Colonic mucosa (tissue), 4 donors: Measurements from ENCODE around the gene PNPLA7. TPM values are rescaled to one million over a fixed set of nuclear protein-coding genes. Genes with fewer than 3 reads are reported as not detected.
"Not testable (repeated sequence)": the region's sequence is repeated elsewhere in the genome, so short reads cannot be mapped to it uniquely, and the experiment has no call there.

ENCODE experiments used
- DNase-seq: peaks from one replicate; pipeline ENCODE4 v3.0.0-alpha.2; 2020
- H3K27ac ChIP-seq: fragments of 200-600 bp; one replicate; pipeline ENCODE4 v1.8.0; 2021
- H3K27me3 ChIP-seq: fragments of 200-600 bp; one replicate; pipeline ENCODE4 v1.8.0; 2021
- H3K36me3 ChIP-seq: fragments of 200-600 bp; one replicate; pipeline ENCODE4 v1.8.0; 2021
- H3K4me1 ChIP-seq: fragments of 200-600 bp; one replicate; pipeline ENCODE4 v1.8.0; 2021; ENCODE audit warnings: mild to moderate bottlenecking
- H3K4me3 ChIP-seq: fragments of 200-600 bp; one replicate; pipeline ENCODE4 v1.8.0; 2021
- H3K9ac ChIP-seq, 2 donors: one replicate each; pipeline ENCODE4 v1.7.0; 2013; ENCODE audit warnings: control low read depth in 2 of 2, low read depth in 2 of 2, low read length in 2 of 2
- H3K9me3 ChIP-seq: fragments of 200-600 bp; one replicate; pipeline ENCODE4 v1.8.0; 2021
- CTCF ChIP-seq: fragments of 200-600 bp; IDR thresholded peaks from one replicate; pipeline ENCODE4 v1.8.0; 2022; ENCODE audit warnings: antibody characterized with exemption, mild to moderate bottlenecking
- intact Hi-C: fragments of 100-400 bp; cut with DNase I; formaldehyde crosslinking; loops from one replicate; pipeline ENCODE4 v1.14.1; 2022
- total RNA-seq, 2 donors: library from RNA; stranded (reverse); fragmentation: NEBNext Ultra II Directional in 1 of 2; extraction: Animal tissue kit (Norgen Biotek cat#: 25700) in 1 of 2; gene quantifications; one replicate each; pipeline ENCODE4 v1.2.1, GENCODE V29; 2021
- donor health status: healthy.
- donor health status: DM: no; HTN: no; CAD: no.
- donor health status: DM: no; HTN: no; CAD: no.

Gene PNPLA7
- total RNA-seq, result 1 to 10 TPM; 6.1 to 7.1 TPM

GRCh38 chr9:137550231-137550621 is at the start of gene PNPLA7:
TSS of gene PNPLA7 (minus strand) at chr9:137550402. CDS start at chr9:137550197, 205 bp downstream.
- peaks cover 6% of the 10 kb centered on the region for H3K4me1 ChIP-seq

GRCh38 chr9:137598943-137599342 is 48.7 kb upstream of the PNPLA7 start:
- DNase-seq, result no peak
- no peaks in the 10 kb centered on the region for H3K9me3 ChIP-seq
- TF ChIP-seq CTCF, result no peak

More at GRCh38 chr9:137550231-137550621, at the start of gene PNPLA7:
- intact Hi-C loops, result no loop called here
- no peaks in the 10 kb centered on the region for H3K9me3 ChIP-seq
- peak within 1 kb of the TSS; percentile 83 for H3K27ac ChIP-seq
- H3K36me3 ChIP-seq, result no peaks in the 10 kb centered on the region
- peak; percentile 95 for DNase-seq
- peak within 1 kb of the TSS; percentile 59 for H3K4me3 ChIP-seq
- H3K27me3 ChIP-seq, result no peaks in the 10 kb centered on the region
- H3K9ac ChIP-seq, result peak within 1 kb of the TSS; percentile 81 to 89
- no peak for TF ChIP-seq CTCF

GRCh38 chr9:137596577-137596976 is 46.4 kb upstream of the PNPLA7 start:
- DNase-seq, H3K36me3 ChIP-seq, H3K9ac ChIP-seq, H3K4me3 ChIP-seq, H3K27me3 ChIP-seq, H3K4me1 ChIP-seq, H3K9me3 ChIP-seq, intact Hi-C loops, H3K27ac ChIP-seq: not testable (repeated sequence)

More at GRCh38 chr9:137598943-137599342, 48.7 kb upstream of the PNPLA7 start:
- Histone ChIP-seq H3K4me1 (no peaks in the 10 kb centered on the region), H3K27ac (no peak overlapping the region), H3K36me3 (no peaks in the 10 kb centered on the region), H3K9ac (no peak overlapping the region), H3K27me3 (no peaks in the 10 kb centered on the region), H3K4me3 (no peak overlapping the region)
- intact Hi-C loops, result no loop called here

- DNase-seq, result no peak
- intact Hi-C loops, result no loop called here
- Histone ChIP-seq H3K27me3 (no peaks in the 10 kb centered on the region), H3K36me3 (no peaks in the 10 kb centered on the region), H3K9me3 (no peaks in the 10 kb centered on the region), H3K4me1 (peaks cover 10% of the 10 kb centered on the region), H3K9ac (no peak overlapping the region), H3K27ac (no peak overlapping the region), H3K4me3 (no peak overlapping the region)
- TF ChIP-seq CTCF, result no peak
Measured at GRCh38 chr9:137593176-137593575, 43.0 kb upstream of the PNPLA7 start.

- intact Hi-C loops, result no loop called here
- Histone ChIP-seq H3K36me3 (no peaks in the 10 kb centered on the region), H3K27me3 (no peaks in the 10 kb centered on the region), H3K27ac (no peak overlapping the region), H3K9ac (no peak overlapping the region), H3K4me1 (peaks cover 10% of the 10 kb centered on the region), H3K4me3 (no peak overlapping the region), H3K9me3 (no peaks in the 10 kb centered on the region)
- DNase-seq, result no peak
- no peak for TF ChIP-seq CTCF
Measured at GRCh38 chr9:137592767-137593166, 42.6 kb upstream of the PNPLA7 start.

GRCh38 chr9:137590469-137591383 is 40.5 kb upstream of the PNPLA7 start, which contains the start of gene ZMYND19:
TSS of gene ZMYND19 (minus strand) at chr9:137590512. CDS start at chr9:137590263, 249 bp downstream.
- Histone ChIP-seq H3K4me3 (peak within 1 kb of the TSS; percentile 80), H3K27me3 (no peaks in the 10 kb centered on the region), H3K9me3 (no peaks in the 10 kb centered on the region), H3K4me1 (peaks cover 10% of the 10 kb centered on the region), H3K36me3 (no peaks in the 10 kb centered on the region), H3K9ac (peak within 1 kb of the TSS; percentile 76 to 83), H3K27ac (no peak within 1 kb of the TSS)
- peak; percentile 87 for DNase-seq
- TF ChIP-seq CTCF, result no peak
- intact Hi-C loops, result no loop called here
